H1 (cell line): Measurements from ENCODE around the gene CDR2. TPM values are rescaled to one million over a fixed set of nuclear protein-coding genes. Genes with fewer than 3 reads are reported as not detected.

ENCODE experiments used
- CTCF ChIA-PET: fragments of 300-600 bp; sonication (Branson Sonifier 250); formaldehyde crosslinking; loops from one replicate; lab custom pipeline; 2021; ENCODE audit not compliant: partially characterized antibody; lab: Charles Lee
- POLR2A ChIA-PET: fragments of 300-600 bp; sonication (Branson Sonifier 250); formaldehyde crosslinking; loops from one replicate; lab custom pipeline; 2021; ENCODE audit warnings: inconsistent platforms; ENCODE audit not compliant: partially characterized antibody; lab: Charles Lee
- DNase-seq, 2 experiments: peaks; one replicate each; pipeline versions ENCODE4 v3.0.0 to v3.0.0-alpha.2; 2010 to 2022; ENCODE audit warnings: low spot score in 2 of 2, low read depth in 1 of 2, mixed read lengths in 1 of 2
- FAIRE-seq: peaks from 2 replicates; lab custom pipeline; 2011; peaks lifted over from hg19 to GRCh38; lab: Jason Lieb, UNC
- H2AFZ ChIP-seq: 2 replicates; pipeline ENCODE4 v1.8.1; 2012; ENCODE audit warnings: low read length, inconsistent platforms
- H2AK5ac ChIP-seq: 2 replicates; pipeline ENCODE4 v1.6.1; 2013; ENCODE audit warnings: low read depth, low read length
- H2BK120ac ChIP-seq: replicated peaks from 2 replicates; pipeline ENCODE3; 2013; ENCODE audit warnings: low read depth, low read length, inconsistent platforms
- H2BK12ac ChIP-seq: 2 replicates; pipeline ENCODE4 v1.6.1; 2013; ENCODE audit warnings: low read depth, low read length
- H2BK15ac ChIP-seq: 2 replicates; pipeline ENCODE4 v1.6.1; 2013; ENCODE audit warnings: low read length
- H2BK20ac ChIP-seq: 2 replicates; pipeline ENCODE4 v1.6.1; 2013; ENCODE audit warnings: low read length
- H2BK5ac ChIP-seq: 2 replicates; pipeline ENCODE4 v1.6.1; 2013; ENCODE audit warnings: low read depth, low read length
- H3K14ac ChIP-seq: 2 replicates; pipeline ENCODE4 v1.6.1; 2013; ENCODE audit warnings: inconsistent platforms; ENCODE audit not compliant: insufficient read length
- H3K18ac ChIP-seq: 2 replicates; pipeline ENCODE4 v1.6.1; 2013; ENCODE audit warnings: low read length; ENCODE audit errors: extremely low read depth
- H3K23ac ChIP-seq: 2 replicates; pipeline ENCODE4 v1.6.1; 2013; ENCODE audit warnings: inconsistent platforms; ENCODE audit not compliant: insufficient read length
- H3K23me2 ChIP-seq: 2 replicates; pipeline ENCODE4 v1.6.1; 2013; ENCODE audit warnings: low read depth, low read length
- H3K27ac ChIP-seq: 2 replicates; pipeline ENCODE4 v1.6.1; 2011; ENCODE audit warnings: low read depth, low read length, inconsistent platforms
- H3K27me3 ChIP-seq, 4 experiments: replicated peaks in 1 of 4; 1 replicate in 1 of 4; 2 replicates in 3 of 4; pipeline versions ENCODE4 v1.6.1 to v1.8.1; 2011 to 2013; ENCODE audit warnings: low read length in 3 of 4, mild to moderate bottlenecking in 3 of 4, inconsistent platforms in 2 of 4, mixed read lengths in 2 of 4, moderate library complexity in 1 of 4; ENCODE audit not compliant: control insufficient read depth in 3 of 4, insufficient read depth in 3 of 4; ENCODE audit errors: extremely low read depth in 1 of 4
- H3K36me3 ChIP-seq, 4 experiments: 2 replicates each; pipeline versions ENCODE4 v1.6.1 to v1.8.1; 2011 to 2013; ENCODE audit warnings: mild to moderate bottlenecking in 4 of 4, low read length in 3 of 4, moderate library complexity in 2 of 4, control low read depth in 1 of 4, inconsistent platforms in 1 of 4; ENCODE audit not compliant: insufficient read depth in 4 of 4, control insufficient read depth in 2 of 4
- H3K4ac ChIP-seq: replicated peaks from 2 replicates; pipeline ENCODE3; 2013; ENCODE audit warnings: low read length, low read depth, mixed read lengths, inconsistent platforms; ENCODE audit not compliant: insufficient read length
- H3K4me1 ChIP-seq, 4 experiments: replicated peaks in 1 of 4; 1 replicate in 1 of 4; 2 replicates in 3 of 4; pipeline versions ENCODE4 v1.6.1 to v1.8.1; 2011 to 2013; ENCODE audit warnings: low read length in 3 of 4, inconsistent platforms in 2 of 4, mixed read lengths in 1 of 4; ENCODE audit not compliant: insufficient read depth in 4 of 4, control insufficient read depth in 3 of 4
- H3K4me2 ChIP-seq, 2 experiments: 2 replicates each; pipeline versions ENCODE4 v1.6.1 to v1.8.1; 2011 to 2013; ENCODE audit warnings: low read depth in 2 of 2, low read length in 2 of 2, control low read depth in 1 of 2, inconsistent platforms in 1 of 2, mild to moderate bottlenecking in 1 of 2; ENCODE audit not compliant: insufficient read depth in 1 of 2
- H3K4me3 ChIP-seq, 4 experiments: fragments of 200-600, 300-600 bp in 1 of 4; sonication (generic), shearing (Covaris generic), sonication (Bioruptor Twin) in 1 of 4; 2 replicates each; pipeline versions ENCODE4 v1.5.1 to v1.8.1; 2011 to 2016; ENCODE audit warnings: low read length in 4 of 4, low read depth in 3 of 4, control low read depth in 2 of 4, inconsistent platforms in 2 of 4, mild to moderate bottlenecking in 2 of 4, mixed read lengths in 1 of 4, moderate library complexity in 1 of 4; ENCODE audit not compliant: insufficient read depth in 2 of 4; ENCODE audit errors: extremely low read depth in 1 of 4
- H3K56ac ChIP-seq: replicated peaks from 2 replicates; pipeline ENCODE3; 2013; ENCODE audit warnings: low read depth, mild to moderate bottlenecking, mixed read lengths, low read length, inconsistent platforms; ENCODE audit not compliant: insufficient read length
- H3K79me1 ChIP-seq: 2 replicates; pipeline ENCODE4 v1.6.1; 2013; ENCODE audit warnings: low read depth, low read length, control low read depth
- H3K79me2 ChIP-seq, 2 experiments: 2 replicates each; pipeline versions ENCODE4 v1.6.1 to v1.8.1; 2012 to 2013; ENCODE audit warnings: low read length in 2 of 2, mild to moderate bottlenecking in 2 of 2, inconsistent platforms in 1 of 2; ENCODE audit not compliant: insufficient read depth in 2 of 2, control insufficient read depth in 1 of 2
- H3K9ac ChIP-seq, 4 experiments: replicated peaks in 1 of 4; 1 replicate in 1 of 4; 2 replicates in 3 of 4; pipeline versions ENCODE4 v1.6.1 to v1.8.1; 2011 to 2013; ENCODE audit warnings: low read depth in 3 of 4, low read length in 3 of 4, control low read depth in 2 of 4, mild to moderate bottlenecking in 2 of 4, moderate library complexity in 2 of 4, inconsistent platforms in 1 of 4; ENCODE audit errors: extremely low read depth in 1 of 4
- H3K9me3 ChIP-seq, 2 experiments: 2 replicates each; pipeline versions ENCODE4 v1.6.1 to v1.8.1; 2012 to 2013; ENCODE audit warnings: mild to moderate bottlenecking in 2 of 2, moderate library complexity in 2 of 2, control low read depth in 1 of 2, inconsistent platforms in 1 of 2, low read depth in 1 of 2, low read length in 1 of 2, mixed read lengths in 1 of 2; ENCODE audit not compliant: insufficient read depth in 2 of 2
- H4K20me1 ChIP-seq, 2 experiments: replicated peaks in 1 of 2; 2 replicates each; pipeline versions ENCODE3 to v1.8.1; 2011 to 2013; ENCODE audit warnings: inconsistent platforms in 2 of 2, low read length in 2 of 2, mild to moderate bottlenecking in 1 of 2; ENCODE audit not compliant: insufficient read depth in 2 of 2, control insufficient read depth in 1 of 2
- H4K5ac ChIP-seq: 2 replicates; pipeline ENCODE4 v1.6.1; 2013; ENCODE audit warnings: low read length, low read depth, mixed read lengths, inconsistent platforms; ENCODE audit not compliant: insufficient read length
- H4K8ac ChIP-seq: 2 replicates; pipeline ENCODE4 v1.8.0; 2013; ENCODE audit warnings: mild to moderate bottlenecking, moderate library complexity, low read length, inconsistent platforms; ENCODE audit not compliant: insufficient read depth; ENCODE audit errors: extremely low read depth
- H4K91ac ChIP-seq: replicated peaks from 2 replicates; pipeline ENCODE3; 2013; ENCODE audit warnings: low read length, mixed read lengths, inconsistent platforms; ENCODE audit not compliant: insufficient read length
- BRCA1 ChIP-seq: IDR thresholded peaks from 2 replicates; pipeline ENCODE4 v1.6.1; 2012; ENCODE audit warnings: low read depth, low read length, improper control_type of control experiment
- EZH2 ChIP-seq: fragments of 200-600 bp; sonication (generic); IDR thresholded peaks from 2 replicates; pipeline ENCODE4 v1.7.1; 2012; ENCODE audit warnings: low read depth, mild to moderate bottlenecking, moderate library complexity, low read length, inconsistent platforms; ENCODE audit not compliant: severe bottlenecking
- JUN ChIP-seq: IDR thresholded peaks from 2 replicates; pipeline ENCODE4 v1.6.1; 2011; ENCODE audit warnings: low read depth, mild to moderate bottlenecking, improper control_type of control experiment, low read length
- JUND ChIP-seq: IDR thresholded peaks from 2 replicates; pipeline ENCODE4 v1.6.1; 2011; ENCODE audit warnings: mild to moderate bottlenecking, improper control_type of control experiment, low read length
- NRF1 ChIP-seq: IDR thresholded peaks from 2 replicates; pipeline ENCODE4 v1.6.1; 2011; ENCODE audit warnings: mild to moderate bottlenecking, low read depth, low read length, improper control_type of control experiment
- PHF8 ChIP-seq: fragments of 200-600 bp; sonication (generic); conservative IDR thresholded peaks from 2 replicates; pipeline ENCODE4 v1.7.1; 2012; ENCODE audit warnings: low read depth, mild to moderate bottlenecking, inconsistent platforms, low read length, moderate library complexity
- RNF2 ChIP-seq: fragments of 200-900, 300-1000 bp; sonication (generic); IDR thresholded peaks from 2 replicates; pipeline ENCODE4 v1.7.1; 2016; ENCODE audit warnings: borderline replicate concordance, low read depth, mild to moderate bottlenecking, antibody characterized with exemption, low read length; ENCODE audit not compliant: poor library complexity, severe bottlenecking; ENCODE audit errors: missing control alignments
- RXRA ChIP-seq: IDR thresholded peaks from 2 replicates; pipeline ENCODE4 v1.6.1; 2011; ENCODE audit warnings: low read depth, mild to moderate bottlenecking, low read length, moderate library complexity; ENCODE audit not compliant: insufficient read depth
- TAF1 ChIP-seq: IDR thresholded peaks from 2 replicates; pipeline ENCODE4 v1.6.1; 2011; ENCODE audit warnings: mild to moderate bottlenecking, low read depth, low read length
- TAF7 ChIP-seq: optimal IDR thresholded peaks from 2 replicates; pipeline ENCODE3; 2011; ENCODE audit warnings: low read depth, mild to moderate bottlenecking, inconsistent platforms, low read length, moderate library complexity, borderline replicate concordance
- polyA plus RNA-seq, 7 experiments: library from polyadenylated mRNA; depleted of rRNA in 3 of 7; stranded (reverse) in 5 of 7; unstranded in 2 of 7; fragments of >200 nt in 5 of 7; fragments of 200-250 nt in 2 of 7; gene quantifications; 1 replicate in 5 of 7; 2 replicates in 1 of 7; 4 replicates in 1 of 7; pipeline versions ENCODE4 v1.2.1 to v1.2.3, GENCODE V29; 2011 to 2013; ENCODE audit warnings: missing spikeins in 2 of 7, mixed read lengths in 2 of 7
- total RNA-seq: library from RNA; stranded (reverse); fragmentation: NEBNext Ultra II Directional; extraction: Animal tissue kit (Norgen Biotek cat#: 25700); gene quantifications from 2 replicates; pipeline ENCODE4 v1.2.1, GENCODE V29; 2021

Gene CDR2
- total and polyA plus RNA-seq, 2 of the 8 experiments (the other 6 are each of a cell fraction or from before 2014, with no cell fraction given) = 16.3 to 34.9 TPM

DNA sequence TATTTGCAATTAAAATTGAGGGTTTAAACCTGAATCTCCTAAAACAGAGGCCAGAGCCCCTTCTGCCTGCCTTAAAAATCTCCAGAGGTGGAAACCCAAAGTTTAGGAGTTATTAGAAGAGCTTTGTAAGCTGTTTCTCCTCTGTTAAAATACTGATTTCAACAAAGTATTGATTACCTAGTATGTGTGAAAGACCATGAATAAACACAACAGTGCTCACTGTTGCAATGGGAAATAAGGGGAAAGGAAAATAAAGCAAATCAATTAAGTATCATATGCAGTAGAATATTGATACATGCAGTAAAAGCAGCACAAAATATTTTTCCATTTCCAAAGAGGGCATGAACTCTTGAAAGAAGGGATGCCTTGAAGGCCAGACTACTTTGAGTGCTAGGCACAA lies 14.7 kb downstream of the CDR2 start:
- DNase-seq (no peak), FAIRE-seq (no peak)
- Histone ChIP-seq H2BK12ac (no peak overlapping the region), H3K27ac (no peak overlapping the region), H4K91ac (no peak overlapping the region), H3K14ac (no peak overlapping the region), H2BK5ac (no peak overlapping the region; the same call in 1 of the 2 replicates), H3K23me2 (no peaks in the 10 kb centered on the region; the same call in 1 of the 2 replicates), H2AFZ (no peak overlapping the region), H3K27me3 (no peaks in the 10 kb centered on the region), H4K8ac (no peak overlapping the region), H4K20me1 (peaks cover 2 to 3% of the 10 kb centered on the region in 2 experiments), H3K79me2 (peaks cover 0 to 7% of the 10 kb centered on the region in 2 experiments; a peak in 2 of 4 replicates), H2BK120ac (no peak overlapping the region), H3K9ac (no peak overlapping the region), H4K5ac (no peak overlapping the region), H3K56ac (no peak overlapping the region), H2BK20ac (no peak overlapping the region), H2AK5ac (no peak overlapping the region), H3K36me3 (peaks cover 2 to 26% (median 19%) of the 10 kb centered on the region in 4 experiments; a peak in 5 of 8 replicates), H3K4me2 (no peak overlapping the region), H2BK15ac (no peak overlapping the region), H3K79me1 (no peaks in the 10 kb centered on the region), H3K23ac (no peak overlapping the region), H3K9me3 (no peaks in the 10 kb centered on the region; a peak in 1 of 4 replicates), H3K18ac (no peak overlapping the region), H3K4me1 (peaks cover 0 to 4% (median under 1%) of the 10 kb centered on the region in 4 experiments; a peak in 1 of 7 replicates), H3K4ac (peak overlapping the region; percentile 61), H3K4me3 (no peak overlapping the region)
- ChIA-PET POLR2A (no interaction called here), CTCF (interaction anchor here (1.8 kb wide), 1 partner anchor 13 kb away, joined by 5 read pairs; no protein-coding TSS in a partner anchor)
- no peak for TF ChIP-seq RNF2
- TF ChIP-seq RXRA = no peak
- no peak for TF ChIP-seq JUN
- TF ChIP-seq BRCA1 = no peak
- no peak for TF ChIP-seq TAF1
- no peak for TF ChIP-seq JUND
- no peak for TF ChIP-seq TAF7
- no peak for TF ChIP-seq EZH2
- TF ChIP-seq NRF1 = no peak
- TF ChIP-seq PHF8 = no peak
